NCI-H2196 (cell line): ENCODE measurements around the gene CPLX1.
"Not testable (repeated sequence)": the region's sequence is repeated elsewhere in the genome, so short reads cannot be mapped to it uniquely, and the experiment has no call there.

Experiments
- DNase-seq: peaks from one replicate; lab custom pipeline; 2025; ENCODE audit not compliant: unreplicated experiment; lab: John Stamatoyannopoulos, UW

The CPLX1 gene

DNA sequence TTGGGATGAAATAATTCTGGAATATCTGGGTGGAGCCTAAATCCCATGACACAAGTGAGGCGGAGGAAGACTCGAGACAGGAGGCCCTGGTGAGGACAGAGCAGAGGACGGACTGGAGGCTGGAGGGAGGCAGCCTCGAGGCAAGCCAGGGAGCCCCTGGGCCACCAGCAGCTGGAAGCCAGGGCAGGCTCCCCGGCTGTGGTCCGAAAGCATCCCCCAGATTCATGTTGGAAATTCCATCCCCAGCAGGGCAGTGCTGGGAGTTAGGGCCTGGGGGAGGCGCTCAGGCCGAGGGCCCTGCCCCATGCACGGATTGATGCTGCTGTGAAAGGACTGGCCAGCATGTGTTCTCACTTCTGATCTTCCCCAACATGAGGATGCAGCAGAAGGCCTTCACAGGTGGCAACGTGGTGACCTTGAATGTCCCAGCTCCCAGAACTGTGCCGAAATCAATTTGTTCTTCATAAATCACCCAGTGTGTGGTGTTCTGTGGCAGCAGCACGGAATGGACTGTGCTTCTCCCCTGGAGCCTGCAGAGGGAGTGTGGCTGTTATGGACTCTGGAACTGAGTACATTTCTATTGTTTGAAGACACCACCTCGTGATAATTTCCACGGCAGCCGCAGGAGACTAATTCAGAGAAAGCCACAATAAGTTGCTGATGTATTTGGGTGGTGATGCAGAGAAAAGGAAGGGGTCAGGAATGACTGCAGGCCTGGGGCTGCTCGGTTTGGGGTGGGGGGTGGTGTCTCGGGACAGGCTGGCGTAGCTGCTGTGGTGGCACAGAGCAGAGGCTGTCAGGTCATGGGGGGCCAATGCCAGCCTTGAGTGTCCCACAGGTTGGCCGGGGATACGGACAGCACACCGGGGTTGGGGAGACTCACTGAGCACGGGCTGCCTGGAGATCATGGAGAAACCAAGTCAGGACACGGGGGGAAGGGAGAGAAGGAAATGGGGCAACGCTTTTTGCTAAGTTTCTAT lies 63.4 kb downstream of the CPLX1 start:
- DNase-seq = peak; percentile 6

- no peak for DNase-seq
Observed at GRCh38 chr4:761739-762138, 64.2 kb downstream of the CPLX1 start.

DNA sequence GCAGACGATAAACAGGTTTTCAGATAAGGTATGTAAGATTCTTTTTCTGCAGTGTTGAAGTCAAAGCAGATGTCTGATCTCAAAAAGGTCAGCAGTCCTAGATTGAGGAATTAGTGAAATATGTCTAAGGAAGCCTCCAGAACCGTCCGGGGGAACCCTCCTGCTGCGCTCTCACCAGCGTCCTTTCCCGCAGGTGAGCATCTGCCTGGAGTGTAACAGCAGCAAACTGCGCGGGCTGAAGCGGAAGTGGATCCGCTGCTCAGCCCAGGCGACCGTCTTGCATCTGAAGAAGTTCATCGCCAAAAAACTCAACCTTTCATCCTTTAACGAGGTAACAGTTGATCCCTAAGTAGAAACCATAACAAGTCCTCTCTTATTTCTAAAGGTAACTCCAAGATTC lies 64.8 kb downstream of the CPLX1 start:
- DNase-seq = no peak

DNA sequence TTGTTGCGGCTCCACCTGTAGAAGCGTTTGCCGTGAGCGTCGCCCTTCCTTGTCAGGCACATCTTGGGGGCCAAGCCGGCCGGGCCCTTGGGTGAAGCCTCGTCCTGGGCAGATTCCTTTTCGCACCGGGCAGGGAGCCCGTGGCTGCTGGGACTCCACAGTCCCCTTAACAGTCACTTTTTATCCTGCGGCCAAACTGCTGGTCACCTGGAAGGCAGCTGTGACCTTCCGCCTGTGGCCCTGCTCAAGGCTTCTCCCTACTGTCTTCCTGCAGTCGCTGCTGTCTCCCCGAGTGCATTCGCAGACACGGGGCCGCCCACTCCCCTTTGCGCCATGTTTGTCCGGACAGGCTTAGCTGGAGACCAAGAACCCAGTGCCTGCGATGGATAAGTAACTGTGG lies 65.3 kb downstream of the CPLX1 start:
- DNase-seq = no peak

DNA sequence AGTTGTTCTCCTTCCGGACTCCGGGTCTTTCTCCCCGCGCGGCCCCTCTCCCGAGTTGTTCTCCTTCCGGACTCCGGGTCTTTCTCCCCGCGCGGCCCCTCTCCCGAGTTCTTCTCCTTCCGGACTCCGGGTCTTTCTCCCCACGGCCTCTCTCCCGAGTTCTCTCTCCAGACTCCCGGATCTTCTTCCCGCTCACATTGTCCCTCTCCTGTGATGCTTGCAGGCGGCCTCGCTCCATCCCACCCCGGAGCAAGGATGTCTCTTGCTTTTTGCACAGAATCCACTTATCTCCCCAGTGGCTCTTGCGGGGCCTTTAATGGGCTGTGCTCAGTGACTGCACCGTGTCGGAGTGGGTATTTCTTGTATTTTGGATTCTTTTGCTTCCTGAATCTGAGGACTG lies 66.1 kb downstream of the CPLX1 start:
- not testable (repeated sequence) for DNase-seq

- DNase-seq = no peak
Observed at GRCh38 chr4:757111-757510, 68.8 kb downstream of the CPLX1 start.

GRCh38 chr4:754221-755120 lies 71.5 kb downstream of the CPLX1 start:
- no peak for DNase-seq

DNA sequence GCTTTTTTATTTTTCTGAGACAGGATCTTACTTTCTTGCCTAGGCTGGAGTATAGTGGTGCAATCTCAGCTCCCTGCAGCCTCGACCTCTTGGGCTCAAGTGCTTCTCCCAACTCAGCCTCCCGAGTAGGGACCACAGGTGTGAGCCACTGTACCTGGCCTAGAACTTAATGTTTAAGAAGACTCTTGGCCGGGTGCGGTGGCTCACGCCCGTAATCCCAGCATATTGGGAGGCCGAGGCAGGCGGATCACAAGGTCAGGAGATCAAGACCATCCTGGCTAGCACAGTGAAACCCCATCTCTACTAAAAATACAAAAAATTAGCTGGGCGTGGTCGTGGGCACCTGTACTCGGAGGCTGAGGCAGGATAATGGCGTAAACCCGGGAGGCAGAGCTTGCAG lies 72.7 kb downstream of the CPLX1 start:
- not testable (repeated sequence) for DNase-seq

GRCh38 chr4:752196-752861 lies 73.6 kb downstream of the CPLX1 start:
- DNase-seq = no peak

DNA sequence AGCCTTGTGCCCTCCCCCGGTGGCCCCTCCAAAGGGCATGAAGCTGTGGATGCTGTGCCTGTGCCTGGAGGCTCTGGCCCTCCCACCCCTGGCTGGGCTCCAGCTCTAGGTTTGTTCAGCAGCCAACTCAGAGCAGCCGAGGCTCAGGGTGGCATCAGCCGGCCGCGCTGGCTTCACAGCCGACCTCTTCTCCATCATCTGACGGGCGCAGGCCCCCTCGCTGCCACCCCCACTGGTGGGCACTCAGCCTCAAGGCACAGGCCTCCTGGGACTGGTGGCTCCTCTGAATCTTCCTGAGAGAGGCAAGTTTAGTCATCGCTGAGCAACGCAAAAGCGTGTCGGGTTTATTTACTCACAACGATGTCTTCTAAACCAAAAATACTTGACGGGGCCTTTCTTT lies 74.3 kb downstream of the CPLX1 start:
- peak; percentile 5 for DNase-seq

DNA sequence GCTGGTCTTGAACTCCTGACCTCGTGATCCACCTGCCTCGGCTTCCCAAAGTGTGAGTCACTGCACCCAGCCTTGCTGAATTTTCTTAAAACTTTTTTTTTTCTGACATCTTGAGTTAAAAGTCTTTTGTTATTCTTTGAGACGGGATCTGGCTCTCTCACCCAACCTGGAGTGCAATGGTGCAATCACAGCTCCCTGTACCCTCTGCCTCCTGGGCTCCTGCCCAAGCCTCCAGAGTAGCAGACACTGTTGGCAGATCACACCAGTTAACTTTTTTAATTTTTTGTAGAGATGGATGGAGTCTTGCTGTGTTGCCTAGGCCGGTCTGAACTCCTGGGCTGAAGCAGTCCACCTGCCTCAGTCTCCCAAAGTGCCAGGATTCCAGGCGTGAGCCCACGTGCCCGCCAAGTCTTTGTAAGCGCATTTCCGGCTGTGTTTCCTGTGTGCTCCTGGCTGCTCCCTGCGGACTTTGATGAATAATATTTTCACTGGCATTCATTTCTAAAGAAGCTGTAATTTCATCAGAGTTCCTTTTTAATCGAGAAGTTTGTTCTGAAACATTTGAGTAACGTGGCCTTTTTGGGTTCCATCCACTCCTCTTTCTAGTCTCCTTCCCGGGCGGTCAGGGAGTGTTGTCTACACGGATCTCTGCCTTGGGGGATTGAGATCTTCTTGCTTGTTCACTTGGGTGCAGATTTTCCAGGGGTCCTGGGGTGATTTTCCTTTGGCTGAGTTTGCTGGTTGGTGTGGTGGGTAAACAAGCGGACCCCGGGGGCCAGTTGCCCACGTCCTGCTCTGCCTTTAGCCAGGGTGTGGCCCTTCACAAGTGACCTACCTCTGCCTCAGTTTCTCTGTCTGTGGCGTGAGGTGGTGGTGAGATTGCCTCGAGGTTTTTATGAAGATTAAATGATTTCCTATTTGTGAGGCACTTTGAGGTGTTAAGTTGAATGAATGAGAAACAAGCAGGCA lies 75.9 kb downstream of the CPLX1 start:
- no peak for DNase-seq

DNA sequence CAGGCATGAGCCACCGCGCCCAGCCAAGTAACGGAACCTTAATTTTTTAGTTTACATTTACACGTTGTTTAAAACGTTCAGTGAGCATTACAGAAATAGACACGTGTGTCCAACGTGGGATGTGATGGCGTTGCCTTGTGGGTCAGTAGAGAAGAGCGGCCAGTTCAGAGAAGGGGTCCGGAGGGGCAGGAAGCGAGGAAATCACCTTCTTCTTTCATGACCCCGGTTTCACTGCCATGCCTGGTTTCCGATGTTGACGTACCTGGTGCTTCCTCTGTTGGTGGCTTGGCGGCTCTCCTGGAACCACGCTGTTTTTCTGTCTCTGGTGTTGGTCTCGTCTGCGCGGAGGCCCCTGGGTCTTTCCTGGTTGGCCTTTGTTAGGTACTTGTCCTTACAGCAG lies 77.5 kb downstream of the CPLX1 start:
- DNase-seq = no peak

GRCh38 chr4:747546-748170 lies 78.3 kb downstream of the CPLX1 start:
- DNase-seq = no peak

DNA sequence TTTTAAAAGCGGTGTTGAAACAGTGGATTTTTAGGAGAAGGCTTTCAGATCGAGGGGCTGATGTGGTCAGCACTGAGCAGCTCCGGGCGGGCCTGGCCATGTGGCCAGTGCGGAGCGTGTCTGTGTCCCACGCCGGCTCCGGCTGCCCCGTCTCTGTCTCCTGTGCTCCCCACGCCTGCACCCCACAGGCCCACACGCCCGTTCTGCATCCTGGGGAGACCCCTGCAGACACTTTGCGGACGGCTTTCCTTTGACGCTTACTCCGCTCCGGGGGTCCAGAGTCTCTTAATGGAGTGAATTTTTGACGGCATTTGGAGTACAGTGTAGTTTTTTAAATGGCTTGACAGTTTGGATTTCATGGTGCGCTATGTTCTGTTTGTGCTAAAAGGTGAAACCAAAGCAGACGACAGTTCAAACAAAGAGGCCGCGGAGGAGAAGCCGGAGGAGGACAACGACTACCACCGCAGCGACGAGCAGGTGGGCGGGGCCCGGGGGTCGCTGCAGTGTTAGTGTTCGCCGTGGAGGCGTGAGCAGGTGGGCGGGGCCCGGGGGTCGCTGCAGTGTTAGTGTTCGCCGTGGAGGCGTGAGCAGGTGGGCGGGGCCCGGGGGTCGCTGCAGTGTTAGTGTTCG lies 81.6 kb downstream of the CPLX1 start:
- no peak for DNase-seq

GRCh38 chr4:743463-744211 lies 82.3 kb downstream of the CPLX1 start:
- no peak for DNase-seq

GRCh38 chr4:742742-743311 lies 83.1 kb downstream of the CPLX1 start:
- peak; percentile 59 for DNase-seq

- DNase-seq = no peak
Observed at GRCh38 chr4:742096-742741, 83.7 kb downstream of the CPLX1 start.
